ENCODE measurements around the gene CYTH2. TPM values are rescaled to one million over a fixed set of nuclear protein-coding genes. Genes with fewer than 3 reads are reported as not detected.

CYTH2 gene
- total and polyA plus RNA-seq, 9 of the 15 experiments (the other 6 are each of a cell fraction or from before 2014, with no cell fraction given) = 1.8 to 45.2 (median 23.8) TPM

DNA sequence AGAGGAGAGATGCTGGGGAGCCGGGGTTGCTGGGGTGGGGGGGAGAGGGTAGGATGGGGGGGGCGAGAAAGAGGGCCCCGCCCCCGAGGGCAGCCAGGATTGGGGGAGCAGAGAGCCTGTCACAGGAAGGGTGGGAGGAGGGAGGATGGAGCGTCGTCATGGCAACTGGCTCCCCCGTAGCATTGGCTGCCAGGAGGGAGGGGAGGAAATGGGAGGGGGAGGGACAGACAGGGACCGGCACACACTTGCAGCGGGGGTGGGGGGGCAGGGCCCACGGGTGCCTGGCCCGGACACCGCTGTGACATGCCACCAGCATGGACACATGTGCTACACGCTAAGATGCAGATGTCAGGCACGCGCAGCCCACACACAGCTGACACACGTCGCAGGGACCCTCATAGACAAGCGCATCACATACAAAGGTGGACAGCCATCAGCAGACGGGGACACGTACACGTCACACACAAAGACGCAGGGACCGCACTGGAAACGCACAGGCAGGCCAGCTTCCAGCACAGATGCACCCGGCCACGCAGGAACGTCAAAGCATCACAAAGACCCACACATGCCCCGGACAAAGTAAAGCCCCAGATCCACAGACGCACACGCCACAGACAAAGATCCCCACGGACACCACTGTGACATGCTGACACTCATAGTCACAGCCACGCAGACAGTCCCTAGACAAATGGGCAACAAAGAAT, 42.8 kb downstream of the CYTH2 start, which contains the start of gene LMTK3 (continued):
- TF ChIP-seq KAT7 (CRISPR knock-in tag; IDR thresholded peaks at IDR 0.05; ENCODE audit: borderline replicate concordance) (no peak), RCOR1 (IDR thresholded peaks at IDR 0.05; ENCODE audit: borderline replicate concordance in 1 of 2, low read depth in 2 of 2, low read length in 2 of 2) (peak in 1 of 2 experiments; percentile 80; a peak in 2 of 4 replicates), SAFB (IDR thresholded peaks at IDR 0.05; ENCODE audit: borderline replicate concordance, low read depth, low read length) (peak; percentile 39; the same call in 1 of the 2 replicates), SMAD4 (CRISPR knock-in tag; conservative IDR thresholded peaks at IDR 0.05) (peak; percentile 60; the same call in 1 of the 2 replicates), LARP7 (IDR thresholded peaks at IDR 0.05) (no peak)

DNA sequence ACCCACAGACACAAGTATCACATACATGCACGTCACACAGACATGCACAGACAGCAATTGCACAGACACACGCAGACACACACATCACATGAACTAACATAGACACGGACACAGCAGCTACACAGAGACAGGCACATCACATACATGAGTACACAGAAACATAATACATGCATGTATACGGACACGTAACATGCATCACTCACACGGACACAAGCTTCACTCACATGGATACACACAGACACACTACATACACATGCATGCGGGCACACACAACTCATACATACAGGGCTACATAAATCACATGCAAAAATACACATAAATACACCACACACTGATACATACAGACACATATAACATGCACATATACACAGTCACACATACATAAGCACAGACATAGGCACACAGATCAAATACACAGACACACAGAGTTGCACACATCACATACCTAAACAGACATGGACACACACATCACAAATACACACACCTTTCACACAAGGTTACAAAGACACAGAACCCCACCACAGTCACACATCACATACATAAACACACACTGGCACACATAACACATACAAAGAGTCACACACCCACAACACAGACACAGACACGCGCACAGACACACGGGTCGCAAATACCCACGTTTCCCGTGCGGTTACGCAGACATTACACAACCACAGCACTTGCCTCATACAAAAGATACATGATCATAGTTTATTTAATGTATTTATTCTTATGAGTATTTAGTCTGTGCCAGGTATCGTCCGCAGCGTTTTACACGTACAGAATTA, 43.5 kb downstream of the CYTH2 start:
- H3K9ac ChIP-seq (ENCODE audit: insufficient read depth in 1 of 2, low read depth in 2 of 2, low read length in 2 of 2) = no peak overlapping the region
- in situ Hi-C loops (cut with MboI) = no loop called here
- 41% methylated on average over 19 of the region's 19 CpGs for WGBS (ENCODE audit: insufficient coverage, low coverage, missing lambda C conversion rate)
- intact Hi-C loops (cut with micrococcal nuclease) = no loop called here
- H3K27ac ChIP-seq (ENCODE audit: extremely low read depth, low read depth, low read length) = no peak overlapping the region; the same call in 2 of the 3 replicates
- no peaks in the 10 kb centered on the region for H3K36me3 ChIP-seq (ENCODE audit: control insufficient read depth, insufficient read depth, low read length)
- no TSS peak for BruUV-seq (replicated peaks)
- ChIA-PET POLR2A (interaction anchor here (0.6 to 0.9 kb wide), 3 partner anchors 13 to 48 kb away, joined by 3 read pairs; no protein-coding TSS in a partner anchor), CTCF (ENCODE audit: low intra/inter-chr PET ratio) (no interaction called here)
- H3K4me3 ChIP-seq = peak overlapping the region; percentile 61; the same call in 1 of the 2 replicates
- no peaks in the 10 kb centered on the region for H3K79me2 ChIP-seq (ENCODE audit: control insufficient read depth, insufficient read depth, low read length)
- H2AFZ ChIP-seq (ENCODE audit: low read depth, low read length) = peak overlapping the region; percentile 94; the same call in 1 of the 2 replicates
- no peaks in the 10 kb centered on the region for H3K9me1 ChIP-seq (ENCODE audit: control insufficient read depth, insufficient read depth, low read length)
- H3K4me1 ChIP-seq (replicated peaks in 1 of 2; ENCODE audit: control insufficient read depth in 2 of 2, insufficient read depth in 2 of 2, low read length in 2 of 2) = peaks cover 0 to 44% of the 10 kb centered on the region in 2 experiments; a peak in 3 of 5 replicates
- ATAC-seq (no peak), DNase-seq (ENCODE audit: extremely low read depth in 1 of 4, low spot score in 3 of 4) (no peak), FAIRE-seq (peak; percentile 84)
- peaks cover 8% of the 10 kb centered on the region; the same call in 1 of the 2 replicates for H4K20me1 ChIP-seq (replicated peaks; ENCODE audit: control insufficient read depth, insufficient read depth, low read length)
- H3K4me2 ChIP-seq (ENCODE audit: insufficient read depth, low read length) = peak overlapping the region; percentile 84
- H3K9me3 ChIP-seq (replicated peaks; ENCODE audit: control insufficient read depth, insufficient read depth, low read depth, low read length) = no peaks in the 10 kb centered on the region
- peaks cover 7 to 30% of the 10 kb centered on the region in 2 experiments; a peak in 3 of 5 replicates for H3K27me3 ChIP-seq (ENCODE audit: control insufficient read depth in 2 of 2, insufficient read depth in 2 of 2, low read length in 2 of 2)
- TF ChIP-seq ZNF507 (tag; conservative IDR thresholded peaks at IDR 0.05) (no peak), FOXA3 (CRISPR knock-in tag; conservative IDR thresholded peaks at IDR 0.05 in 1 of 2, IDR thresholded peaks at IDR 0.05 in 1 of 2) (no peak), MAZ (CRISPR knock-in tag; conservative IDR thresholded peaks at IDR 0.05 in 1 of 2, IDR thresholded peaks at IDR 0.05 in 1 of 2) (no peak), ETV6 (IDR thresholded peaks at IDR 0.05; ENCODE audit: borderline replicate concordance in 1 of 2, low read depth in 2 of 2, low read length in 1 of 2) (no peak), ETV6 (CRISPR knock-in tag; IDR thresholded peaks at IDR 0.05; ENCODE audit: borderline replicate concordance) (no peak), CAMTA2 (CRISPR knock-in tag; conservative IDR thresholded peaks at IDR 0.05) (no peak), ZNF79 (CRISPR knock-in tag; IDR thresholded peaks at IDR 0.05; ENCODE audit: low read depth) (no peak)
- TF ChIP-seq, protein P1, sequence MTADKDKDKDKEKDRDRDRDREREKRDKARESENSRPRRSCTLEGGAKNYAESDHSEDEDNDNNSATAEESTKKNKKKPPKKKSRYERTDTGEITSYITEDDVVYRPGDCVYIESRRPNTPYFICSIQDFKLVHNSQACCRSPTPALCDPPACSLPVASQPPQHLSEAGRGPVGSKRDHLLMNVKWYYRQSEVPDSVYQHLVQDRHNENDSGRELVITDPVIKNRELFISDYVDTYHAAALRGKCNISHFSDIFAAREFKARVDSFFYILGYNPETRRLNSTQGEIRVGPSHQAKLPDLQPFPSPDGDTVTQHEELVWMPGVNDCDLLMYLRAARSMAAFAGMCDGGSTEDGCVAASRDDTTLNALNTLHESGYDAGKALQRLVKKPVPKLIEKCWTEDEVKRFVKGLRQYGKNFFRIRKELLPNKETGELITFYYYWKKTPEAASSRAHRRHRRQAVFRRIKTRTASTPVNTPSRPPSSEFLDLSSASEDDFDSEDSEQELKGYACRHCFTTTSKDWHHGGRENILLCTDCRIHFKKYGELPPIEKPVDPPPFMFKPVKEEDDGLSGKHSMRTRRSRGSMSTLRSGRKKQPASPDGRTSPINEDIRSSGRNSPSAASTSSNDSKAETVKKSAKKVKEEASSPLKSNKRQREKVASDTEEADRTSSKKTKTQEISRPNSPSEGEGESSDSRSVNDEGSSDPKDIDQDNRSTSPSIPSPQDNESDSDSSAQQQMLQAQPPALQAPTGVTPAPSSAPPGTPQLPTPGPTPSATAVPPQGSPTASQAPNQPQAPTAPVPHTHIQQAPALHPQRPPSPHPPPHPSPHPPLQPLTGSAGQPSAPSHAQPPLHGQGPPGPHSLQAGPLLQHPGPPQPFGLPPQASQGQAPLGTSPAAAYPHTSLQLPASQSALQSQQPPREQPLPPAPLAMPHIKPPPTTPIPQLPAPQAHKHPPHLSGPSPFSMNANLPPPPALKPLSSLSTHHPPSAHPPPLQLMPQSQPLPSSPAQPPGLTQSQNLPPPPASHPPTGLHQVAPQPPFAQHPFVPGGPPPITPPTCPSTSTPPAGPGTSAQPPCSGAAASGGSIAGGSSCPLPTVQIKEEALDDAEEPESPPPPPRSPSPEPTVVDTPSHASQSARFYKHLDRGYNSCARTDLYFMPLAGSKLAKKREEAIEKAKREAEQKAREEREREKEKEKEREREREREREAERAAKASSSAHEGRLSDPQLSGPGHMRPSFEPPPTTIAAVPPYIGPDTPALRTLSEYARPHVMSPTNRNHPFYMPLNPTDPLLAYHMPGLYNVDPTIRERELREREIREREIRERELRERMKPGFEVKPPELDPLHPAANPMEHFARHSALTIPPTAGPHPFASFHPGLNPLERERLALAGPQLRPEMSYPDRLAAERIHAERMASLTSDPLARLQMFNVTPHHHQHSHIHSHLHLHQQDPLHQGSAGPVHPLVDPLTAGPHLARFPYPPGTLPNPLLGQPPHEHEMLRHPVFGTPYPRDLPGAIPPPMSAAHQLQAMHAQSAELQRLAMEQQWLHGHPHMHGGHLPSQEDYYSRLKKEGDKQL (CRISPR knock-in tag; IDR thresholded peaks at IDR 0.05; ENCODE audit: borderline replicate concordance) = 0 out of 2 replicates have a peak, but pooled peaks have one; percentile 5

Data from K562 (cell line).